Panc1 (cell line): Measurements from ENCODE around the gene PLEKHM2. TPM values are rescaled to one million over a fixed set of nuclear protein-coding genes. Genes with fewer than 3 reads are reported as not detected.

ENCODE experiments used
- ATAC-seq: fragments of 200-7000 bp; cut with Tn5 transposase; 2 replicates; pipeline ENCODE4 v1.9.1; 2020; ENCODE audit warnings: mild to moderate bottlenecking, moderate library complexity
- BruUV-seq: library from RNA; stranded (reverse); fragments of 400-500 nt; replicated peaks from 2 replicates; lab custom pipeline; 2021; lab: Mats Ljungman, UMichigan
- CTCF ChIA-PET: fragments of 300-600 bp; sonication (Branson Sonifier 250); formaldehyde crosslinking; loops from one replicate; lab custom pipeline; 2022; ENCODE audit warnings: antibody characterized with exemption; lab: Charles Lee
- POLR2A ChIA-PET: fragments of 300-600 bp; sonication (Branson Sonifier 250); formaldehyde crosslinking; loops from one replicate; lab custom pipeline; 2022; ENCODE audit warnings: antibody characterized with exemption; lab: Charles Lee
- DNase-seq: peaks from one replicate; pipeline ENCODE4 v3.0.0-alpha.2; 2010; ENCODE audit warnings: low read depth, low spot score
- H3K27ac ChIP-seq: 2 replicates; pipeline ENCODE4 v1.5.1; 2011; ENCODE audit warnings: mild to moderate bottlenecking, low read length, inconsistent platforms
- H3K27me3 ChIP-seq: fragments of 200-500 bp; sonication (Bioruptor generic); 2 replicates; pipeline ENCODE4 v1.6.0; 2014; ENCODE audit warnings: low read length, inconsistent platforms; ENCODE audit not compliant: control insufficient read depth, insufficient read depth
- H3K36me3 ChIP-seq: fragments of 200-500 bp; sonication (Bioruptor generic); 2 replicates; pipeline ENCODE4 v1.5.1; 2014; ENCODE audit warnings: inconsistent platforms, mild to moderate bottlenecking, low read length, moderate library complexity; ENCODE audit not compliant: control insufficient read depth, insufficient read depth
- H3K4me1 ChIP-seq: 2 replicates; pipeline ENCODE4 v1.5.1; 2011; ENCODE audit warnings: inconsistent platforms, mild to moderate bottlenecking, low read length, moderate library complexity; ENCODE audit not compliant: control insufficient read depth, insufficient read depth
- H3K4me3 ChIP-seq, 2 experiments: 2 replicates each; pipeline ENCODE4 v1.5.1; 2011 to 2012; ENCODE audit warnings: low read depth in 2 of 2, low read length in 2 of 2, mild to moderate bottlenecking in 2 of 2, inconsistent platforms in 1 of 2, moderate library complexity in 1 of 2
- H3K9me3 ChIP-seq: fragments of 200-500 bp; sonication (Bioruptor generic); 2 replicates; pipeline ENCODE4 v1.5.1; 2014; ENCODE audit warnings: low read depth, mild to moderate bottlenecking, inconsistent platforms, low read length, moderate library complexity; ENCODE audit not compliant: control insufficient read depth, insufficient read depth
- POLR2AphosphoS5 ChIP-seq: IDR thresholded peaks from 2 replicates; pipeline ENCODE4 v1.6.1; 2012; ENCODE audit warnings: mild to moderate bottlenecking, low read depth, low read length, moderate library complexity
- REST ChIP-seq, 2 experiments: IDR thresholded peaks; 2 replicates each; pipeline ENCODE4 v1.6.1; 2011 to 2012; ENCODE audit warnings: low read depth in 2 of 2, control low read depth in 1 of 2, low read length in 1 of 2, mild to moderate bottlenecking in 1 of 2, moderate library complexity in 1 of 2; ENCODE audit not compliant: insufficient read depth in 1 of 2
- SIN3A ChIP-seq: IDR thresholded peaks from 2 replicates; pipeline ENCODE4 v1.6.1; 2012; ENCODE audit warnings: low read depth, mild to moderate bottlenecking, low read length, moderate library complexity, borderline replicate concordance; ENCODE audit not compliant: insufficient read depth
- TCF7L2 ChIP-seq: IDR thresholded peaks from 2 replicates; pipeline ENCODE4 v1.6.1; 2011; ENCODE audit warnings: mild to moderate bottlenecking, low read depth, low read length, inconsistent platforms
- in situ Hi-C: cut with HindIII; loops from 2 replicates; pipeline ENCODE4 v1.10.0; 2016; ENCODE audit warnings: low sequenced_read_pairs, low pct_unique_long_range_greater_than_20kb
- intact Hi-C: fragments of 100-400 bp; cut with micrococcal nuclease; formaldehyde crosslinking; loops from one replicate; pipeline ENCODE4 v1.10.0; 2022; ENCODE audit not compliant: unreplicated experiment
- total RNA-seq: library from RNA; stranded (reverse); gene quantifications from one replicate; pipeline ENCODE4 v1.2.1, GENCODE V29; 2021; ENCODE audit not compliant: unreplicated experiment
- TF ChIP-seq, protein P1 (sequence below): fragments of 450-650 bp; IDR thresholded peaks from 2 replicates; pipeline ENCODE4 v1.5.1; 2017; ENCODE audit warnings: mild to moderate bottlenecking

PLEKHM2 gene
- total RNA-seq, 1 experiment from 2014 or later, result 54.6 TPM

- no peak for DNase-seq
- H3K27ac ChIP-seq, result no peak overlapping the region
- CTCF ChIA-PET, result no interaction called here
- no peak overlapping the region for H3K4me3 ChIP-seq
- no TSS peak for BruUV-seq
- intact Hi-C loops (no loop called here), in situ Hi-C loops (no loop called here)
- no peaks in the 10 kb centered on the region for H3K27me3 ChIP-seq
- POLR2A ChIA-PET, result interaction anchor here (0.6 to 1.2 kb wide), 2 partner anchors 13 to 72 kb away, joined by 3 read pairs; no protein-coding TSS in a partner anchor
- H3K4me1 ChIP-seq, result no peaks in the 10 kb centered on the region
- no peaks in the 10 kb centered on the region for H3K9me3 ChIP-seq
- ATAC-seq, result no peak
- TF ChIP-seq, protein P1, sequence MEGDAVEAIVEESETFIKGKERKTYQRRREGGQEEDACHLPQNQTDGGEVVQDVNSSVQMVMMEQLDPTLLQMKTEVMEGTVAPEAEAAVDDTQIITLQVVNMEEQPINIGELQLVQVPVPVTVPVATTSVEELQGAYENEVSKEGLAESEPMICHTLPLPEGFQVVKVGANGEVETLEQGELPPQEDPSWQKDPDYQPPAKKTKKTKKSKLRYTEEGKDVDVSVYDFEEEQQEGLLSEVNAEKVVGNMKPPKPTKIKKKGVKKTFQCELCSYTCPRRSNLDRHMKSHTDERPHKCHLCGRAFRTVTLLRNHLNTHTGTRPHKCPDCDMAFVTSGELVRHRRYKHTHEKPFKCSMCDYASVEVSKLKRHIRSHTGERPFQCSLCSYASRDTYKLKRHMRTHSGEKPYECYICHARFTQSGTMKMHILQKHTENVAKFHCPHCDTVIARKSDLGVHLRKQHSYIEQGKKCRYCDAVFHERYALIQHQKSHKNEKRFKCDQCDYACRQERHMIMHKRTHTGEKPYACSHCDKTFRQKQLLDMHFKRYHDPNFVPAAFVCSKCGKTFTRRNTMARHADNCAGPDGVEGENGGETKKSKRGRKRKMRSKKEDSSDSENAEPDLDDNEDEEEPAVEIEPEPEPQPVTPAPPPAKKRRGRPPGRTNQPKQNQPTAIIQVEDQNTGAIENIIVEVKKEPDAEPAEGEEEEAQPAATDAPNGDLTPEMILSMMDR, result no peak
- no peaks in the 10 kb centered on the region for H3K36me3 ChIP-seq
Observed at GRCh38 chr1:15676688-15677661, 7.1 kb upstream of the PLEKHM2 start.

DNA sequence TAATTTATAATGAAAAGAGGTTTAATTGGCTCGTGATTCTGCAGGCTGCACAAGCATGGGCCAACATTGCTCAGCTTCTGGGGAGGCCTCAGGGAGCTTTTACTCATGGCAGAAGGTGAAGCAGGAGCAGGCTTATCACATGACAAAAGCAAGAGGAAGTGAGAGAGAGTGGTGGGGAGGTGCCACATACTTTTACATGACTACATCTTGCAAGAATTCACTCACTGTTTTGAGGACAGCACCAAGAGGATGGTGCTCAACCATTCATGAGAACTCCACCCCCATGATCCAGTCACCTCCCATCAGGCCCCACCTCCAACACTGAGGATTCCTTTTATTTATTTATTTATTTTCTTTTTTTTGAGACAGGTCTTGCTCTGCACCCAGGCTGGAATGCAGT lies 5.5 kb upstream of the PLEKHM2 start:
- no peak overlapping the region for H3K27ac ChIP-seq
- TF ChIP-seq, protein P1, result no peak
- TF ChIP-seq POLR2AphosphoS5, result no peak
- TF ChIP-seq TCF7L2, result no peak
- TF ChIP-seq REST (IDR thresholded peaks at IDR 0.05; ENCODE audit: insufficient read depth in 1 of 2, low read depth in 2 of 2, low read length in 1 of 2), result no peak
- no peak for TF ChIP-seq SIN3A
- BruUV-seq, result no TSS peak

More for the DNA sequence above, 5.5 kb upstream of the PLEKHM2 start:
- intact Hi-C loops, result no loop called here
- Histone ChIP-seq H3K4me3 (no peak overlapping the region), H3K36me3 (no peaks in the 10 kb centered on the region), H3K9me3 (no peaks in the 10 kb centered on the region), H3K4me1 (no peaks in the 10 kb centered on the region; the same call in 1 of the 2 replicates), H3K27me3 (no peaks in the 10 kb centered on the region)
- in situ Hi-C loops, result no loop called here
- DNase-seq (no peak), ATAC-seq (no peak)
- ChIA-PET CTCF (no interaction called here), POLR2A (interaction anchor here (0.6 kb wide), 1 partner anchor 75 kb away, joined by 4 read pairs; no protein-coding TSS in a partner anchor)
